ENCODE results near the gene ELMO1. TPM values are rescaled to one million over a fixed set of nuclear protein-coding genes. Genes with fewer than 3 reads are reported as not detected.

The ELMO1 gene
- total and polyA plus RNA-seq, 2 of the 13 experiments (the other 11 are each of a cell fraction or from before 2014, with no cell fraction given): 0.11 to 0.17 TPM

GRCh38 chr7:36827726-36828703 lies 620.6 kb downstream of the ELMO1 start:
- TF ChIP-seq POLR2AphosphoS5 (IDR thresholded peaks at IDR 0.05; ENCODE audit: low read depth, low read length) (no peak), NFRKB (IDR thresholded peaks at IDR 0.05) (no peak), THRA (CRISPR knock-in tag; IDR thresholded peaks at IDR 0.05; ENCODE audit: borderline replicate concordance) (no peak), CHD2 (IDR thresholded peaks at IDR 0.05; ENCODE audit: low read depth, low read length) (no peak), HOMEZ (CRISPR knock-in tag; IDR thresholded peaks at IDR 0.05; ENCODE audit: low read depth) (no peak), ZNF772 (CRISPR knock-in tag; IDR thresholded peaks at IDR 0.05) (no peak), TFDP2 (CRISPR knock-in tag; IDR thresholded peaks at IDR 0.05) (no peak), CREB3 (CRISPR knock-in tag; IDR thresholded peaks at IDR 0.05) (no peak), MAFF (IDR thresholded peaks at IDR 0.05; ENCODE audit: low read depth, low read length) (no peak), MTERF4 (CRISPR knock-in tag; IDR thresholded peaks at IDR 0.05) (no peak), RBM22 (optimal IDR thresholded peaks at IDR 0.05; ENCODE audit: low read length) (no peak), ZNF703 (CRISPR knock-in tag; IDR thresholded peaks at IDR 0.05; ENCODE audit: borderline replicate concordance) (no peak)
- no peaks in the 10 kb centered on the region for H3K79me2 ChIP-seq (ENCODE audit: insufficient read depth, low read length)
- intact Hi-C loops (cut with micrococcal nuclease; ENCODE audit: unreplicated experiment): no loop called here
- H3K36me3 ChIP-seq (replicated peaks in 1 of 2; ENCODE audit: control insufficient read depth in 1 of 2, insufficient read depth in 2 of 2, low read length in 2 of 2): no peaks in the 10 kb centered on the region
- no peak overlapping the region for H3K9ac ChIP-seq (ENCODE audit: insufficient read depth, low read depth, low read length)
- DNase-seq (ENCODE audit: low spot score) (no peak), ATAC-seq (no peak), FAIRE-seq (no peak)
- H4K20me1 ChIP-seq (ENCODE audit: insufficient read depth, low read length): no peaks in the 10 kb centered on the region
- 31% methylated on average over 8 of the region's 8 CpGs for WGBS (ENCODE audit: low lambda C conversion rate)
- no TSS peak for BruUV-seq (replicated peaks)
- POLR2A ChIA-PET: no interaction called here
- H3K4me2 ChIP-seq (ENCODE audit: low read depth, low read length): no peak overlapping the region
- H3K27me3 ChIP-seq (ENCODE audit: control insufficient read depth in 1 of 2, insufficient read depth in 2 of 2, low read length in 2 of 2): peaks cover 2 to 6% of the 10 kb centered on the region in 2 experiments; a peak in 2 of 5 replicates
- no peak overlapping the region for H3K27ac ChIP-seq (ENCODE audit: extremely low read length, insufficient read depth, low read length)
- CTCF ChIA-PET (ENCODE audit: low intra/inter-chr PET ratio, low total read pairs): no interaction called here
- H3K9me3 ChIP-seq (ENCODE audit: low read length): peaks cover 7% of the 10 kb centered on the region; the same call in 1 of the 2 replicates
- H3K4me3 ChIP-seq (replicated peaks in 1 of 3; ENCODE audit: insufficient read depth in 1 of 3, low read depth in 2 of 3, low read length in 3 of 3): no peak overlapping the region
- no peaks in the 10 kb centered on the region for H3K4me1 ChIP-seq (ENCODE audit: insufficient read depth, low read length)
- H2AFZ ChIP-seq (ENCODE audit: low read length): no peak overlapping the region
- in situ Hi-C loops (cut with HindIII; ENCODE audit: extremely low pct_ligation_motif_present, low pct_unique_long_range_greater_than_20kb): no loop called here

All from HepG2 (cell line).